GM12878 (cell line): ENCODE measurements around the gene SNX32. TPM values are rescaled to one million over a fixed set of nuclear protein-coding genes. Genes with fewer than 3 reads are reported as not detected.

Source experiments
- ATAC-seq: fragments of 200-7000 bp; cut with Tn5 transposase; 3 replicates; pipeline ENCODE4 v1.9.1; 2020; ENCODE audit warnings: mild to moderate bottlenecking, moderate library complexity
- BruUV-seq: library from RNA; stranded (reverse); fragments of 400-500 nt; replicated peaks from 2 replicates; lab custom pipeline; 2021; lab: Mats Ljungman, UMichigan
- CTCF ChIA-PET: fragments of 300-600 bp; sonication (Branson Sonifier 250); formaldehyde crosslinking; extraction: SDS; loops from one replicate; lab custom pipeline; 2021; ENCODE audit warnings: inconsistent platforms; lab: Yijun Ruan, JAX
- POLR2A ChIA-PET: fragments of 350-600 bp; formaldehyde crosslinking; extraction: SDS; loops from one replicate; lab custom pipeline; 2021; ENCODE audit warnings: inconsistent platforms; lab: Charles Lee
- RAD21 ChIA-PET: fragments of 300-600 bp; sonication (Branson Sonifier 250); formaldehyde crosslinking; loops from one replicate; lab custom pipeline; 2023; ENCODE audit warnings: antibody characterized with exemption; ENCODE audit not compliant: unreplicated experiment; lab: Charles Lee
- SMC1A ChIA-PET: fragments of 300-600 bp; sonication (Branson Sonifier 250); formaldehyde crosslinking; loops from one replicate; lab custom pipeline; 2023; ENCODE audit not compliant: unreplicated experiment, uncharacterized antibody; lab: Charles Lee
- DNase-seq: peaks from one replicate; pipeline ENCODE4 v3.0.0-alpha.2; 2011; ENCODE audit warnings: low read depth, low spot score
- FAIRE-seq: peaks from 3 replicates; lab custom pipeline; 2011; peaks lifted over from hg19 to GRCh38; lab: Jason Lieb, UNC
- H2AFZ ChIP-seq: 2 replicates; pipeline ENCODE4 v1.6.0; 2011; ENCODE audit warnings: low read depth, low read length, control low read depth; ENCODE audit not compliant: control insufficient read depth
- H3K27ac ChIP-seq: 2 replicates; pipeline ENCODE4 v1.5.1; 2011; ENCODE audit warnings: control low read depth; ENCODE audit not compliant: control insufficient read depth, insufficient read depth
- H3K27me3 ChIP-seq, 2 experiments: replicated peaks in 1 of 2; 2 replicates each; pipeline versions ENCODE4 v1.6.0 to v1.6.1; 2011; ENCODE audit warnings: low read length in 1 of 2; ENCODE audit not compliant: control insufficient read depth in 2 of 2, insufficient read depth in 2 of 2
- H3K36me3 ChIP-seq, 2 experiments: 2 replicates each; pipeline ENCODE4 v1.5.1; 2011; ENCODE audit warnings: low read length in 1 of 2; ENCODE audit not compliant: control insufficient read depth in 2 of 2, insufficient read depth in 2 of 2
- H3K4me1 ChIP-seq: 2 replicates; pipeline ENCODE4 v1.6.1; 2011; ENCODE audit warnings: mild to moderate bottlenecking, low read length, moderate library complexity, mixed read lengths; ENCODE audit not compliant: control insufficient read depth, insufficient read depth
- H3K4me2 ChIP-seq: 2 replicates; pipeline ENCODE4 v1.6.0; 2011; ENCODE audit warnings: control low read depth; ENCODE audit not compliant: control insufficient read depth, insufficient read depth
- H3K4me3 ChIP-seq: fragments of 200-600 bp; sonication (generic); 2 replicates; pipeline ENCODE4 v1.5.1; 2016
- H3K79me2 ChIP-seq: 2 replicates; pipeline ENCODE4 v1.6.0; 2011; ENCODE audit warnings: low read length; ENCODE audit not compliant: control insufficient read depth, insufficient read depth
- H3K9ac ChIP-seq: 2 replicates; pipeline ENCODE4 v1.8.0; 2011; ENCODE audit warnings: low read length, control low read depth, mixed read lengths; ENCODE audit not compliant: control insufficient read depth, insufficient read depth
- H3K9me3 ChIP-seq: replicated peaks from 3 replicates; pipeline ENCODE4 v1.5.1; 2011; ENCODE audit warnings: mild to moderate bottlenecking, low read length; ENCODE audit not compliant: control insufficient read depth, insufficient read depth
- H4K20me1 ChIP-seq: 2 replicates; pipeline ENCODE4 v1.6.0; 2011; ENCODE audit not compliant: control insufficient read depth, insufficient read depth
- KDM1A ChIP-seq: fragments of 200-600 bp; sonication (generic); IDR thresholded peaks from 2 replicates; pipeline ENCODE4 v1.6.1; 2016; ENCODE audit warnings: borderline replicate concordance
- KLF5 ChIP-seq: fragments of 450-650 bp; IDR thresholded peaks from 2 replicates; pipeline ENCODE4 v1.6.1; 2014; ENCODE audit warnings: mild to moderate bottlenecking; ENCODE audit not compliant: partially characterized antibody
- POLR2A ChIP-seq: IDR thresholded peaks from 2 replicates; pipeline ENCODE4 v1.6.1; 2011; ENCODE audit warnings: low read depth, mild to moderate bottlenecking, low read length
- POLR2AphosphoS5 ChIP-seq: IDR thresholded peaks from 2 replicates; pipeline ENCODE4 v1.6.1; 2011; ENCODE audit warnings: mild to moderate bottlenecking, low read length, inconsistent platforms
- WGBS: methylation state at CpG from one replicate; pipeline ENCODE4 v1.1.6; 2016; ENCODE audit warnings: low lambda C conversion rate; ENCODE audit not compliant: insufficient replicate concordance, insufficient coverage; ENCODE audit errors: missing lambda C conversion rate; 5-methylcytosine and 5-hydroxymethylcytosine counted together
- in situ Hi-C: fragments of 300-500 bp; cut with MboI; formaldehyde crosslinking; loops from 9 replicates; pipeline ENCODE4 v1.14.3; 2018; ENCODE audit warnings: mixed read lengths
- intact Hi-C: fragments of 100-400 bp; cut with micrococcal nuclease; formaldehyde crosslinking; loops from one replicate; pipeline ENCODE4 v1.14.2; 2022; ENCODE audit not compliant: unreplicated experiment
- polyA plus RNA-seq, 11 experiments: library from polyadenylated mRNA; depleted of rRNA in 4 of 11; unstranded in 6 of 11; stranded (reverse) in 5 of 11; fragments of >200 nt; fragmentation: Nextera tagmentation in 4 of 11; fragmentation: Illumina TruSeq in 1 of 11; extraction: Ambion mirVana in 4 of 11; extraction: Trizol in 1 of 11; gene quantifications; 1 replicate in 1 of 11; 2 replicates in 10 of 11; pipeline versions ENCODE4 v1.2.1 to v1.2.3, GENCODE V29; 2011 to 2016; ENCODE audit warnings: inconsistent platforms in 2 of 11, missing spikeins in 2 of 11, low read depth in 1 of 11
- total RNA-seq, 4 experiments: library from RNA; depleted of rRNA in 3 of 4; stranded (reverse); fragments of >200 nt in 3 of 4; fragmentation: Illumina TruSeq in 1 of 4; extraction: Trizol in 1 of 4; gene quantifications; 2 replicates each; pipeline versions ENCODE4 v1.2.1 to v1.2.3, GENCODE V29; 2013 to 2021
- TF ChIP-seq, protein P1 (sequence below): fragments of 450-650 bp; IDR thresholded peaks from 2 replicates; pipeline ENCODE4 v1.6.1; 2018; ENCODE audit warnings: mild to moderate bottlenecking, low read depth, moderate library complexity; ENCODE audit not compliant: partially characterized antibody
- TF ChIP-seq, protein P2 (sequence below): fragments of 450-650 bp; IDR thresholded peaks from 2 replicates; pipeline ENCODE4 v1.6.1; 2017; ENCODE audit warnings: mild to moderate bottlenecking, low read depth, inconsistent platforms; ENCODE audit not compliant: poor library complexity, severe bottlenecking

The SNX32 gene
- total and polyA plus RNA-seq, 10 of the 15 experiments (the other 5 are each of a cell fraction or from before 2014, with no cell fraction given), result 0.04 to 1.5 (median 0.11) TPM; not detected in 1

DNA sequence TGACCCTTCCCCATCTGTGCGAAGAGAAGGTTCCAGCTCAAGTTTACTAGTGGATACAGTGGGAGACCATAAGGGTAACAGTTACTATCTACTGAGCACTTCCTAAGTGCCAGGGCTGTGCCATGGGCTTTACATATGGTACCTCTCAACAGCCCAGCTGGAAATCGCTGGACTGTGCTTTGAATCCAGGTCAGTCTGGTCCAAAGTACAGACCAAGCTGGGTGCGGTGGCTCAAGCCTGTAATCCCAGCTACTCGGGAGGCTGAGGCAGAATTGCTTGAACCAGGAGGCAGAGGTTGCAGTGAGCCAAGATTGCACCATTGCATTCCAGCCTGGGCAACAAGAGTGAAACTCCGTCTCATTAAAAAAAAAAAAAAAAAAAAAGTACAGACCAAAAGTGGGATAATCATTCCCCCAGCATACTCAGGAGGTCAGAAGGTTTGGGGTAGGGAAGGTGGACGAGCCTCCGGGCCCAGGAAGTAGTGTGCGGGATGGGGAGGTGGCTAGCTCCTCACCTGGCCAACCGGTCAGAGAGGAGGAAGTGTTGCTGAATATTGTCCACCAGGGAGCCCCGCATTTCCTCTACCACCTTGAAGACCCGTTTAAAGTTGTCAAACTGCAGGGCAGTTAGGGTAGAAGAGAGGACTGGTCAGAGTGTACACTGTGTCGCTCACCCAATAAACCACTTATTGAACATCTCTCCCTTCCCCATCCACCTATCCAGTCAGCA, 52.2 kb downstream of the SNX32 start (continued):
- TF ChIP-seq, protein P1, sequence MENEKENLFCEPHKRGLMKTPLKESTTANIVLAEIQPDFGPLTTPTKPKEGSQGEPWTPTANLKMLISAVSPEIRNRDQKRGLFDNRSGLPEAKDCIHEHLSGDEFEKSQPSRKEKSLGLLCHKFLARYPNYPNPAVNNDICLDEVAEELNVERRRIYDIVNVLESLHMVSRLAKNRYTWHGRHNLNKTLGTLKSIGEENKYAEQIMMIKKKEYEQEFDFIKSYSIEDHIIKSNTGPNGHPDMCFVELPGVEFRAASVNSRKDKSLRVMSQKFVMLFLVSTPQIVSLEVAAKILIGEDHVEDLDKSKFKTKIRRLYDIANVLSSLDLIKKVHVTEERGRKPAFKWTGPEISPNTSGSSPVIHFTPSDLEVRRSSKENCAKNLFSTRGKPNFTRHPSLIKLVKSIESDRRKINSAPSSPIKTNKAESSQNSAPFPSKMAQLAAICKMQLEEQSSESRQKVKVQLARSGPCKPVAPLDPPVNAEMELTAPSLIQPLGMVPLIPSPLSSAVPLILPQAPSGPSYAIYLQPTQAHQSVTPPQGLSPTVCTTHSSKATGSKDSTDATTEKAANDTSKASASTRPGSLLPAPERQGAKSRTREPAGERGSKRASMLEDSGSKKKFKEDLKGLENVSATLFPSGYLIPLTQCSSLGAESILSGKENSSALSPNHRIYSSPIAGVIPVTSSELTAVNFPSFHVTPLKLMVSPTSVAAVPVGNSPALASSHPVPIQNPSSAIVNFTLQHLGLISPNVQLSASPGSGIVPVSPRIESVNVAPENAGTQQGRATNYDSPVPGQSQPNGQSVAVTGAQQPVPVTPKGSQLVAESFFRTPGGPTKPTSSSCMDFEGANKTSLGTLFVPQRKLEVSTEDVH, result no peak
- TF ChIP-seq POLR2A, result no peak
- TF ChIP-seq, all 136 proteins: peak for 0

DNA sequence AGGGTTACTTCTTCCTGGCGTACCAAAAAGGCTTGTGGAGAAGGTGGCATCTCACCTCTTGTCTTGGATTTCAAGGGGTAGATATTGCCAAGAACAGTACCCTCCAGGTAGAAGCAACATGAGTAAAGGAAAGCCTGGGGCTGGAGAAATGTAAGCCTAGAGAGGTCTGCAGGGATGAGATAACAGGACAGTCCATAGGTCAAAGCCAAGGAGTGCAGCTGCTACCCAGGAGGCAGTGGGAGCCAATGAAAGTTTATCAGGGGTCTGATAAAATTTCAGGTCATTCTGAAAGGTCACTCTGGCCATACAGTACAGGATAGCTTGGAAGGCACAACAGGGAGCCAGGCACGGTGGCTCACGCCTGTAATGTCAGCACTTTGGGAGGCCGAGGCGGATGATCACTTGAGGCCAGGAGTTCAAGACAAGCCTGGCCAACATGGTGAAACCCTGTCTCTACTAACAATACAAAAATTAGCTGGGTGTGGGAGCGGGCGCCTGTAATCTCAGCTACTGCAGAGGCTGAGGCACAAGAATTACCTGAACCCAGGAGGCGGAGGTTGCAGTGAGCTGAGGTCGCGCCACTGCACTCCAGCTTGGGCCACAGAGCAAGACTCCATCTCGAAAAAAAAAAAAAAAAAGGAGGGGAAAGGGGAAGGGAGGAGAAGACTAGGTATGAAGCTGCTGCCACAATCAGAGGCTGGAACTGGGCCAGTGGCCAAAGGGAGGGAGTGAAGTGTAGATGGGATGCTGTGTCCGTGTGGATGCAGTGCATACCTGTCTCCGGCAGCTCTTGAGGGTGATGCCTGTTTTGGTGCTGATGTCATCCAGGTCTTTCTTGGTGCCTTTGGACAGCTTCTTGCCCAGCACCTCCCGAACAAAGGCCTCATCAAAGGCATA, 53.3 kb downstream of the SNX32 start:
- Histone ChIP-seq H3K36me3 (peaks cover 12 to 25% of the 10 kb centered on the region in 2 experiments), H3K27me3 (no peaks in the 10 kb centered on the region), H3K4me1 (peaks cover 23% of the 10 kb centered on the region), H3K9ac (peak overlapping the region; percentile 73), H3K27ac (peak overlapping the region; percentile 70; the same call in 1 of the 2 replicates), H3K4me2 (peak overlapping the region; percentile 88), H2AFZ (no peak overlapping the region), H3K4me3 (peak overlapping the region; percentile 90), H3K79me2 (peaks cover 37% of the 10 kb centered on the region), H3K9me3 (no peaks in the 10 kb centered on the region), H4K20me1 (no peaks in the 10 kb centered on the region)
- RAD21 ChIA-PET, result interaction anchor here (1.7 to 8.0 kb wide), 6 partner anchors 11 to 105 kb away, joined by 4 to 76 read pairs (median 20); partner anchors contain the start of genes CFL1 and MUS81
- intact Hi-C loops (no loop called here), in situ Hi-C loops (no loop called here)
- POLR2A ChIA-PET, result interaction anchor here (0.6 to 4.9 kb wide), 10 partner anchors 9 to 143 kb away, joined by 3 to 62 read pairs (median 7); partner anchors contain the start of genes BANF1, CFL1, EIF1AD and MUS81
- 68% methylated on average over 13 of the region's 14 CpGs for WGBS
- BruUV-seq, result no TSS peak
- FAIRE-seq (no peak), DNase-seq (no peak), ATAC-seq (no peak)
- CTCF ChIA-PET, result interaction anchor here (0.6 to 11.0 kb wide), 17 partner anchors 12 to 399 kb away, joined by 3 to 167 read pairs (median 7); partner anchors contain the start of genes CFL1, FOSL1, MUS81 and RNASEH2C
- SMC1A ChIA-PET, result interaction anchor here (0.6 to 6.7 kb wide), 9 partner anchors 13 to 98 kb away, joined by 3 to 52 read pairs (median 4); partner anchors contain the start of genes CFL1, FOSL1 and MUS81
- TF ChIP-seq, protein P2, sequence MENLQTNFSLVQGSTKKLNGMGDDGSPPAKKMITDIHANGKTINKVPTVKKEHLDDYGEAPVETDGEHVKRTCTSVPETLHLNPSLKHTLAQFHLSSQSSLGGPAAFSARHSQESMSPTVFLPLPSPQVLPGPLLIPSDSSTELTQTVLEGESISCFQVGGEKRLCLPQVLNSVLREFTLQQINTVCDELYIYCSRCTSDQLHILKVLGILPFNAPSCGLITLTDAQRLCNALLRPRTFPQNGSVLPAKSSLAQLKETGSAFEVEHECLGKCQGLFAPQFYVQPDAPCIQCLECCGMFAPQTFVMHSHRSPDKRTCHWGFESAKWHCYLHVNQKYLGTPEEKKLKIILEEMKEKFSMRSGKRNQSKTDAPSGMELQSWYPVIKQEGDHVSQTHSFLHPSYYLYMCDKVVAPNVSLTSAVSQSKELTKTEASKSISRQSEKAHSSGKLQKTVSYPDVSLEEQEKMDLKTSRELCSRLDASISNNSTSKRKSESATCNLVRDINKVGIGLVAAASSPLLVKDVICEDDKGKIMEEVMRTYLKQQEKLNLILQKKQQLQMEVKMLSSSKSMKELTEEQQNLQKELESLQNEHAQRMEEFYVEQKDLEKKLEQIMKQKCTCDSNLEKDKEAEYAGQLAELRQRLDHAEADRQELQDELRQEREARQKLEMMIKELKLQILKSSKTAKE, result no peak
- TF ChIP-seq KDM1A (no peak), KLF5 (no peak), POLR2AphosphoS5 (no peak)
